Kidney (tissue), 14 donors: ENCODE measurements around the gene CACNA1H. TPM values are rescaled to one million over a fixed set of nuclear protein-coding genes. Genes with fewer than 3 reads are reported as not detected.

ENCODE experiments used
- DNase-seq, 5 donors: peaks; one replicate each; pipeline ENCODE4 v3.0.0-alpha.2; 2013 to 2020
- FAIRE-seq: peaks from 2 replicates; lab custom pipeline; 2012; peaks lifted over from hg19 to GRCh38; lab: Jason Lieb, UNC
- H3K27ac ChIP-seq, 2 donors: one replicate each; pipeline ENCODE4 v1.7.0; 2013; ENCODE audit warnings: low read depth in 2 of 2, low read length in 2 of 2, inconsistent platforms in 1 of 2
- H3K27me3 ChIP-seq: one replicate; pipeline ENCODE4 v1.7.1; 2013; ENCODE audit warnings: low read length, inconsistent platforms; ENCODE audit not compliant: control insufficient read depth, insufficient read depth
- H3K36me3 ChIP-seq, 3 donors: one replicate each; pipeline versions ENCODE4 v1.7.0 to v1.7.1; 2013; ENCODE audit warnings: low read length in 3 of 3, control low read depth in 1 of 3, inconsistent platforms in 1 of 3; ENCODE audit not compliant: insufficient read depth in 3 of 3, control insufficient read depth in 2 of 3
- H3K4me1 ChIP-seq, 3 donors: one replicate each; pipeline versions ENCODE4 v1.7.0 to v1.7.1; 2013; ENCODE audit warnings: low read length in 3 of 3, inconsistent platforms in 1 of 3, low read depth in 1 of 3; ENCODE audit not compliant: control insufficient read depth in 2 of 3, insufficient read depth in 2 of 3
- H3K4me3 ChIP-seq, 3 donors: one replicate each; pipeline versions ENCODE4 v1.7.0 to v1.8.1; 2013; ENCODE audit warnings: low read length in 3 of 3, control low read depth in 1 of 3, inconsistent platforms in 1 of 3
- H3K9ac ChIP-seq, 3 donors: one replicate each; pipeline versions ENCODE4 v1.7.0 to v1.7.1; 2013; ENCODE audit warnings: low read length in 3 of 3, control low read depth in 1 of 3, inconsistent platforms in 1 of 3
- H3K9me3 ChIP-seq, 3 donors: one replicate each; pipeline versions ENCODE4 v1.7.0 to v1.7.1; 2013; ENCODE audit warnings: low read length in 3 of 3, control low read depth in 1 of 3, inconsistent platforms in 1 of 3; ENCODE audit not compliant: control insufficient read depth in 2 of 3, insufficient read depth in 1 of 3
- intact Hi-C: fragments of 100-400 bp; cut with DNase I; formaldehyde crosslinking; loops from one replicate; pipeline ENCODE4 v1.11.1; 2022
- polyA plus RNA-seq: library from polyadenylated mRNA; stranded (reverse); fragments of 350-450 nt; fragmentation: Illumina TruSeq; extraction: RNeasy Lipid Tissue Mini Kit (QIAGEN cat#74804); gene quantifications from one replicate; pipeline ENCODE4 v1.2.3, GENCODE V29; 2014; ENCODE audit warnings: low read depth, low replicate concordance; ENCODE audit not compliant: insufficient read depth
- total RNA-seq: library from RNA; stranded (reverse); fragmentation: NEBNext Ultra II Directional; extraction: Animal tissue kit (Norgen Biotek cat#: 25700); gene quantifications from one replicate; pipeline ENCODE4 v1.2.1, GENCODE V29; 2021
- TF ChIP-seq, protein P1 (sequence below): IDR thresholded peaks from 3 replicates; pipeline ENCODE4 v1.5.1; 2012; ENCODE audit warnings: mild to moderate bottlenecking, moderate library complexity, borderline replicate concordance; ENCODE audit not compliant: insufficient read depth; ENCODE audit errors: extremely low read depth
- donor health status: control.
- donor health status: control.
- donor health status: control.
- donor health status: control.
- donor health status: control.
- donor health status: DM: yes; HTN: yes; CAD: no.
- donor health status: Normal renal cell carcinoma (clear cell type).

CACNA1H gene
- total and polyA plus RNA-seq, 2 donors from 2014 or later = 6.4 to 20.6 TPM

DNA sequence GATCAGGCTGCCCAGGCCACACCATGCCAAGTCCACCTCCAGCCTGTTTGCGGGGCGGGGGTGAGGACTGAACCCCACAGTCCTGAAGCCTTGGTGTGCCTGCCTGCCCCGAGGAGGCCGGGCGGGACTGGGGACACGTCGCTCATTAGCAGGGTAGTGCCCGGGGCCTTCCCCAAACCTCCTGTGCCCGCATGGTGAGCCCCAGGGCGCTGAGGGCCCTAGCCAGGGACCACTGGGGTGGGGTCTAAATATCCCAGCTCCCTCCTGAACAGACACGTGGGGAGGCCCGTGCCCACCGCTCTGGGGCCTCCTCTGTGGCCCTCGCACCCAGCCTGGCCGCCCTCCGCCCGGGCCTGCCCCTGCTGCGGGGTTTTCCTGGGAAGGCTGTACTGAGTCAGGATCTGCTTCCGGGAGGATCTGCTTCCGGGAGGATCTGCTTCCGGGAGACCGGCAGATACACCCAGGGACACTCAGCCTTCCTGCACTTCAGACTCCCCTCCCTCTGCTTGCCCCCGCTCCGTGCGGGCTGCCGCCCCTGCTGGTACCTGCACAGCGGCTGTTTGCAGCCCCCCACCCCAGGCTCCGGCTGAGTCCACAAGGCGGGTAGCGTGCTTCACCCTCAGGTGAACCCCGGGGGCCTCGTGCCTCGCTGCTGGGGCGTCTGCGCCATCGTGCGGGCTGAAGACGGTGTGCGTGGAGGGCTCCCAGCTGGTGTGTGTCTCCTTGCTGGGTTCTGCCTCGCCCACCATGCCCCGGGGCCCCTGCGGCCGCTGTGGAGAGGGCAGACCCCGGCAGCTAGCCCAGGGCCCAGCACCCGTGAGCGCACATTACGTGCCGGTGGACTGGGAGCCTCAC, 23.6 kb upstream of the CACNA1H start:
- no peaks in the 10 kb centered on the region for H3K36me3 ChIP-seq
- intact Hi-C loops = no loop called here
- TF ChIP-seq, protein P1, sequence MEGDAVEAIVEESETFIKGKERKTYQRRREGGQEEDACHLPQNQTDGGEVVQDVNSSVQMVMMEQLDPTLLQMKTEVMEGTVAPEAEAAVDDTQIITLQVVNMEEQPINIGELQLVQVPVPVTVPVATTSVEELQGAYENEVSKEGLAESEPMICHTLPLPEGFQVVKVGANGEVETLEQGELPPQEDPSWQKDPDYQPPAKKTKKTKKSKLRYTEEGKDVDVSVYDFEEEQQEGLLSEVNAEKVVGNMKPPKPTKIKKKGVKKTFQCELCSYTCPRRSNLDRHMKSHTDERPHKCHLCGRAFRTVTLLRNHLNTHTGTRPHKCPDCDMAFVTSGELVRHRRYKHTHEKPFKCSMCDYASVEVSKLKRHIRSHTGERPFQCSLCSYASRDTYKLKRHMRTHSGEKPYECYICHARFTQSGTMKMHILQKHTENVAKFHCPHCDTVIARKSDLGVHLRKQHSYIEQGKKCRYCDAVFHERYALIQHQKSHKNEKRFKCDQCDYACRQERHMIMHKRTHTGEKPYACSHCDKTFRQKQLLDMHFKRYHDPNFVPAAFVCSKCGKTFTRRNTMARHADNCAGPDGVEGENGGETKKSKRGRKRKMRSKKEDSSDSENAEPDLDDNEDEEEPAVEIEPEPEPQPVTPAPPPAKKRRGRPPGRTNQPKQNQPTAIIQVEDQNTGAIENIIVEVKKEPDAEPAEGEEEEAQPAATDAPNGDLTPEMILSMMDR = no peak
- H3K9me3 ChIP-seq = no peaks in the 10 kb centered on the region
- no peaks in the 10 kb centered on the region for H3K27me3 ChIP-seq
- DNase-seq = no peak
- FAIRE-seq = no peak
- peaks cover 0 to 4% (median 0%) of the 10 kb centered on the region in 3 donors for H3K4me1 ChIP-seq
- no peak overlapping the region for H3K27ac ChIP-seq
- no peak overlapping the region for H3K9ac ChIP-seq
- H3K4me3 ChIP-seq = no peak overlapping the region

DNA sequence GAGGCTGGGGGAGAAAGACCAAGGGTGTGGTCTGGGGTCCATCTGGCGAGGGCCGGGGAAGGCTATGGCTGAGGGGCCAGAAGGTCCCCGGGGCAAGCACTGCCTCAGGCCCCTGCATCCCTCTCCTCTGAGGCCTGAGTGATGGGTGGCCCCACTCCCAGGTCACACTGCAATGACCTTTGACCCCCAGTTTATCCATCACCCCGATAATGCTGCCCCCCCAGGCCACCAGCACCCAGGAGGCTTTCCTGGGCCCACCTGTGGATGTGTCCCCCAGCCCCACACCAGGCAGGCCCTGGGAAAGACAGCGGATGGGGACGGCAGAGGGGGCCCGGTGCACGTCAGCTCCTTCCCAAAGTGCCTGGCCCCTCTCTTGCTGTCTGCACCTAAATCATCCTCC, 22.5 kb upstream of the CACNA1H start:
- Histone ChIP-seq H3K27ac (no peak overlapping the region), H3K36me3 (no peaks in the 10 kb centered on the region), H3K4me3 (no peak overlapping the region), H3K9me3 (no peaks in the 10 kb centered on the region), H3K27me3 (no peaks in the 10 kb centered on the region), H3K4me1 (peaks cover 0 to 4% (median 0%) of the 10 kb centered on the region in 3 donors), H3K9ac (no peak overlapping the region)
- intact Hi-C loops = no loop called here
- FAIRE-seq = no peak
- TF ChIP-seq, protein P1 = no peak
- no peak for DNase-seq

DNA sequence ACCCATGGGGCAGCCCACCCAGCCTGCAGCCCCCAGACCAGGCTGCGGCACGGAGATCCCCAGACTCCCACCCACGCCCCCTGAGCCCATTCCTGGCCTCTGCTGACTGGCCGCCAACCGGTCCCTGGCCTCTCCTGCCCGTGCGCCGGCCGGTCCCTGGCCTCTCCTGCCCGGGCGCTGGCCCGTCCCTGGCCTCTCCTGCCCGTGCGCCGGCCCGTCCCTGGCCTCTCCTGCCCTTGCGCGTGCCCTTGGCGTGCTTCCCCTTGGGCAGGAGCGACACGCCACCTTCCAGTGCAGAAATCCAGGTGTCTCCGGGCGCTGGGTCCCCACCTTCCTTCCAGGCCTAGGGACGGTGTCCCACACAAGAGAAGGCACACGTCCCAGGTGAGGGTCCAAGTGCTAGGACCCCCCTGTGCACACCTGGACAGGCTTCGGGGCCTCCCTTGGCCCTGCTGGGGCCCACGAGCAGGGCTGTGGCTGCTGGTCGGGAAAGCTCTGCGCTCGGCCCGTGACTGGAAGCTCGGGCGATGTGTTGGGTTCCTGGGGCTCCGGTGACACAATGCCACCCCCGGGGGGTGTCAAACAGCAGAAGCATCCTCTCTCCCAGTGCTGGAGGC, 21.4 kb upstream of the CACNA1H start:
- Histone ChIP-seq H3K4me3 (no peak overlapping the region), H3K27me3 (no peaks in the 10 kb centered on the region), H3K4me1 (peaks cover 0 to 4% (median 0%) of the 10 kb centered on the region in 3 donors), H3K9me3 (no peaks in the 10 kb centered on the region), H3K27ac (no peak overlapping the region), H3K9ac (no peak overlapping the region), H3K36me3 (no peaks in the 10 kb centered on the region)
- DNase-seq = no peak
- FAIRE-seq = no peak
- intact Hi-C loops = no loop called here
- TF ChIP-seq, protein P1 = no peak
